ENCODE results near the gene MARVELD2.

The MARVELD2 gene

GRCh38 chr5:69491838-69492390 is 77.0 kb downstream of the MARVELD2 start:
- DNase-seq (ENCODE audit: low read depth in 3 of 3, low spot score in 1 of 3): no peak

GRCh38 chr5:69492391-69492922 is 77.5 kb downstream of the MARVELD2 start, which contains the start of gene OCLN:
OCLN (plus strand) TSS chr5:69492790; CDS start chr5:69504245, 11,455 bp downstream.
- no peak for DNase-seq (ENCODE audit: low read depth in 3 of 3, low spot score in 1 of 3)

GRCh38 chr5:69492923-69493395 is 78.0 kb downstream of the MARVELD2 start:
- DNase-seq (ENCODE audit: low read depth in 3 of 3, low spot score in 1 of 3): no peak

- DNase-seq (ENCODE audit: low read depth in 3 of 3, low spot score in 1 of 3): no peak
These were observed 78.6 kb downstream of the MARVELD2 start for GRCh38 chr5:69493396-69494133.

Measured in stimulated activated CD4-positive, alpha-beta T cell treated with anti-CD3 and anti-CD28 coated beads, TNF-alpha, amount 100 ng/mL, for 1 hour (primary cell).